Neutrophil (primary cell): ENCODE data around the gene SLC47A1.

Source experiments
- H3K27ac ChIP-seq: fragments of 200-600 bp; sonication (generic); 2 replicates; pipeline ENCODE4 v1.5.1; 2016; ENCODE audit warnings: mild to moderate bottlenecking, moderate library complexity
- H3K27me3 ChIP-seq: fragments of 200-600 bp; sonication (generic); 2 replicates; pipeline ENCODE4 v1.6.0; 2016; ENCODE audit warnings: mild to moderate bottlenecking
- H3K36me3 ChIP-seq: fragments of 200-600 bp; sonication (generic); 2 replicates; pipeline ENCODE4 v1.5.1; 2017
- H3K4me1 ChIP-seq, 2 experiments: fragments of 200-600 bp in 1 of 2; sonication (generic) in 1 of 2; 1 replicate in 1 of 2; 2 replicates in 1 of 2; pipeline versions ENCODE4 v1.5.1 to v1.6.1; 2013 to 2016; ENCODE audit warnings: low read depth in 1 of 2, low read length in 1 of 2, mild to moderate bottlenecking in 1 of 2, moderate library complexity in 1 of 2; ENCODE audit not compliant: control insufficient read depth in 1 of 2, insufficient read depth in 1 of 2
- H3K4me3 ChIP-seq, 2 experiments: fragments of 200-600 bp in 1 of 2; sonication (generic) in 1 of 2; 1 replicate in 1 of 2; 2 replicates in 1 of 2; pipeline ENCODE4 v1.5.1; 2013 to 2016; ENCODE audit warnings: low read depth in 1 of 2, low read length in 1 of 2, mild to moderate bottlenecking in 1 of 2, moderate library complexity in 1 of 2
- H3K9me3 ChIP-seq: fragments of 200-600 bp; sonication (generic); 2 replicates; pipeline ENCODE4 v1.5.1; 2016
- CTCF ChIP-seq: fragments of 200-600 bp; sonication (generic); IDR thresholded peaks from 2 replicates; pipeline ENCODE4 v1.5.1; 2016; ENCODE audit warnings: antibody characterized with exemption

Gene SLC47A1

GRCh38 chr17:19610879-19611278, 77.2 kb downstream of the SLC47A1 start:
- no peaks in the 10 kb centered on the region for H3K9me3 ChIP-seq
- H3K27me3 ChIP-seq, result no peaks in the 10 kb centered on the region
- TF ChIP-seq CTCF, result no peak
- H3K27ac ChIP-seq, result no peak overlapping the region
- no peaks in the 10 kb centered on the region for H3K4me1 ChIP-seq
- no peaks in the 10 kb centered on the region for H3K36me3 ChIP-seq
- no peak overlapping the region for H3K4me3 ChIP-seq

- no peak for TF ChIP-seq CTCF
- peaks cover 6% of the 10 kb centered on the region for H3K9me3 ChIP-seq
- H3K4me1 ChIP-seq, result no peaks in the 10 kb centered on the region
- no peak overlapping the region for H3K27ac ChIP-seq
- no peak overlapping the region for H3K4me3 ChIP-seq
- no peaks in the 10 kb centered on the region for H3K27me3 ChIP-seq
- no peaks in the 10 kb centered on the region for H3K36me3 ChIP-seq
Observed at GRCh38 chr17:19613979-19614378, 80.3 kb downstream of the SLC47A1 start.

DNA sequence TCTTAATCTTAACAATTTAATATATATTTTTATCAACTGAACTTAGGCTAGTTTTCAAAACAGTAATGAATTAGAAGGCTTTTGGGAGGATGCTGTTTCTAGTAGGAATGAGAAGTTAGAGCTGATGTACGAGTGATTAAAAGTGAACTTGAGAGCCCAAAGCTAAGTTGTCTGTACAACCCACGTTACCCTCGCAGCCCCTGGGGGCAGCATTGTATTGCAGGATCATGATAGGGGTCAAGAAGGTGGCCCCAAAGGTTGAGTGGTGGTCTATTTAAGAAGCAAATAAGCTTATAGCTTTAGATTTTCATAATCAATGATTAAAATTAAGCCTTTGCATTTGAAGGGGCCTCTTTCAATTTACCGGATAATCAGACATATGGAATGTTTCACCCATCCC, 81.2 kb downstream of the SLC47A1 start:
- Histone ChIP-seq H3K27ac (no peak overlapping the region), H3K9me3 (peaks cover 13% of the 10 kb centered on the region), H3K4me3 (no peak overlapping the region), H3K36me3 (no peaks in the 10 kb centered on the region), H3K27me3 (no peaks in the 10 kb centered on the region), H3K4me1 (no peaks in the 10 kb centered on the region)
- TF ChIP-seq CTCF, result no peak

DNA sequence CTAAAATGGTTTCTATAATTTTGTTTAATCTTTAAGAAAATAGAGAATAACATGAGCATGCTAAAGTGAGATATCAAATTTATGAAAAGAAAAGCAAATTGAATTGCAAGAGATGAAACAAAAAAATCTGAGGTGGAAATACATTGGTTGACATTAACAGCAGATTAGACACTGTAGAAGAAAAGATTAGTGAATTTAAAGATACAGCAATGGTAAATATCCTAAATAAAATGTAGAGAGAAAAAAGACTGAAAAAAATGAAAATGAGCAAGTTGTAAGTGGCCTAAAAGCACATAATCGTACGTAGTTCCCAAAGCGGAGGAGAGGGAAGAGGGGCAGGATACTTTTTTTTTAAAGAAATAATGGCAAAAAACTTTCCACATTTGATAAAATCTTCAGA, 84.4 kb downstream of the SLC47A1 start:
- peaks cover 13% of the 10 kb centered on the region for H3K9me3 ChIP-seq
- no peaks in the 10 kb centered on the region for H3K36me3 ChIP-seq
- no peaks in the 10 kb centered on the region for H3K27me3 ChIP-seq
- H3K27ac ChIP-seq, result no peak overlapping the region
- no peak overlapping the region for H3K4me3 ChIP-seq
- no peaks in the 10 kb centered on the region for H3K4me1 ChIP-seq
- TF ChIP-seq CTCF, result no peak

DNA sequence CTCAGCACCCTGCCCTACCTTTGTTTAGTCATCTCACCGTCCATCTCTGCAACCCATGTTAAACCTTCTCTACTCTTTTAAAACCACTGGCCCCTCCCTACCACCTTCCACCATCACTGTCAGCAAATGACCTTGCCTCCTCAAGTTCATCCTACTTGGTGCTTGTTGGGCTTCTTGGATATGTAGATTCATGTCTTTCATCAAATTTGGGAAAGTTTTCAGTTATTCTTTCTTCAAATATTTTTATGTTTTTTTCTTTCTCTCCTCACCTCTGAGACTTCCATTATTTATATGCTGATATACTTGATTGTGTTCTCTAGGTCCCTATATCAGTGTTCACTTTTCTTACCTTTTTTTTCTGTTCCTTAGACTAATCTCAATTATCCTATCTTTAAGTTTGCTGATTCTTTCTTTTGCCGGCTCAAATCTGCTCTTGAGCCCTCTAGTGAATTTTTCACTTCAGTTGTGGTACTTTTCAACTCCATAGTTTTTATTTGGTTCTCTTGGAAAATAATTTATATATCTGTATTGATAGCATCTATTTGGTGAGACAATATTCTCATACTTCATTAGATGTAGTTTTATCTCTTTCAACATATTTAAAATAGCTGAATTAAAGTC, 86.2 kb downstream of the SLC47A1 start:
- Histone ChIP-seq H3K4me1 (no peaks in the 10 kb centered on the region), H3K27me3 (no peaks in the 10 kb centered on the region), H3K27ac (no peak overlapping the region), H3K36me3 (no peaks in the 10 kb centered on the region), H3K9me3 (peaks cover 13% of the 10 kb centered on the region), H3K4me3 (no peak overlapping the region)
- TF ChIP-seq CTCF, result no peak

DNA sequence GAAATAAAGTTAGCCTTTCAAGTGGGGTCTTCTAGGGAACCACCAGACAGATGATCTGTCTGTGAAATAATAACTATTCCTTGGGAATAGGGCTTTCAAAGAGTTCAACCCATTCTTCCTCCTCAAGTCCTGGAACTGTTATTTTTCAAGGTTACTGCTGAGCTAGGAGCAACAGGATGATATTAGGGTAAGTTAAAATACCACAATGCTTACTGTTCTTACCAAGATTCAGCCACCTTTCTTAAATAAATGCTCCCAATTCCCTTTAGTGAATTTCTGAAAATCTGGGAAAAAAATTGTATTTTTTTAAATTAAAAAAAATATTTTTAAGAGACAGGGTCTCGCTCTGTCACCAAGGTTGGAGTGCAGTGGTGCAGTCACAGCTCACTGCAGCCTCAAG, 88.0 kb downstream of the SLC47A1 start:
- H3K27me3 ChIP-seq, result no peaks in the 10 kb centered on the region

More for the DNA sequence above, 88.0 kb downstream of the SLC47A1 start:
- no peak overlapping the region for H3K27ac ChIP-seq
- H3K4me3 ChIP-seq, result no peak overlapping the region
- TF ChIP-seq CTCF, result no peak
- H3K36me3 ChIP-seq, result no peaks in the 10 kb centered on the region
- no peaks in the 10 kb centered on the region for H3K4me1 ChIP-seq
- peaks cover 13% of the 10 kb centered on the region for H3K9me3 ChIP-seq
